Thyroid gland (tissue), 4 donors: ENCODE results near the gene SUSD3.

Experiments used
- POLR2A ChIP-seq, 2 donors: fragments of 450-650 bp; IDR thresholded peaks; one replicate each; pipeline ENCODE4 v1.6.1; 2017; ENCODE audit warnings: antibody characterized with exemption in 2 of 2, mild to moderate bottlenecking in 2 of 2, moderate library complexity in 1 of 2
- TF ChIP-seq, protein P1 (sequence below), 6 experiments: fragments of 200-600 bp in 3 of 6; fragments of 450-650 bp in 3 of 6; sonication (generic) in 3 of 6; IDR thresholded peaks; one replicate each; pipeline ENCODE4 v1.5.1; 2016 to 2019; ENCODE audit warnings: antibody characterized with exemption in 6 of 6, mild to moderate bottlenecking in 2 of 6, inconsistent platforms in 1 of 6, moderate library complexity in 1 of 6

DNA sequence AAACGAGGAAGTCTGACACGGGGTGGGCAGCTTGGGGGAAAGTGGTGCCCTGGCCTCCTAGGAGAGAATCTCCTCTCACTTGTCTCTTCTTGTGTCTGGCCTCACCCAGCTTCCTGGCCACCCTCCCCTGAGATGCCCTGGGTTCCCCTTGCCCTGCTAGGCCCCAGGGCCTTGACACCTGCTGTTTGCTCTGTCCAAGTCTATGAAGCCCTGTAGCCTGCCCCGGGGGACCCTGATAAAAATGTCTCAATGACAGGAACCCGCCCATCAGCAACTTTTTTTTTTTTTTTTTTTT, 35.0 kb upstream of the SUSD3 start:
- TF ChIP-seq, protein P1, sequence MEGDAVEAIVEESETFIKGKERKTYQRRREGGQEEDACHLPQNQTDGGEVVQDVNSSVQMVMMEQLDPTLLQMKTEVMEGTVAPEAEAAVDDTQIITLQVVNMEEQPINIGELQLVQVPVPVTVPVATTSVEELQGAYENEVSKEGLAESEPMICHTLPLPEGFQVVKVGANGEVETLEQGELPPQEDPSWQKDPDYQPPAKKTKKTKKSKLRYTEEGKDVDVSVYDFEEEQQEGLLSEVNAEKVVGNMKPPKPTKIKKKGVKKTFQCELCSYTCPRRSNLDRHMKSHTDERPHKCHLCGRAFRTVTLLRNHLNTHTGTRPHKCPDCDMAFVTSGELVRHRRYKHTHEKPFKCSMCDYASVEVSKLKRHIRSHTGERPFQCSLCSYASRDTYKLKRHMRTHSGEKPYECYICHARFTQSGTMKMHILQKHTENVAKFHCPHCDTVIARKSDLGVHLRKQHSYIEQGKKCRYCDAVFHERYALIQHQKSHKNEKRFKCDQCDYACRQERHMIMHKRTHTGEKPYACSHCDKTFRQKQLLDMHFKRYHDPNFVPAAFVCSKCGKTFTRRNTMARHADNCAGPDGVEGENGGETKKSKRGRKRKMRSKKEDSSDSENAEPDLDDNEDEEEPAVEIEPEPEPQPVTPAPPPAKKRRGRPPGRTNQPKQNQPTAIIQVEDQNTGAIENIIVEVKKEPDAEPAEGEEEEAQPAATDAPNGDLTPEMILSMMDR (IDR thresholded peaks at IDR 0.05), result no peak
- TF ChIP-seq POLR2A (IDR thresholded peaks at IDR 0.05), result no peak
